Measurements from ENCODE around the gene STRIP1.

GRCh38 chr1:110082477-110082876 lies 48.1 kb downstream of the STRIP1 start:
- TF ChIP-seq, protein P1, sequence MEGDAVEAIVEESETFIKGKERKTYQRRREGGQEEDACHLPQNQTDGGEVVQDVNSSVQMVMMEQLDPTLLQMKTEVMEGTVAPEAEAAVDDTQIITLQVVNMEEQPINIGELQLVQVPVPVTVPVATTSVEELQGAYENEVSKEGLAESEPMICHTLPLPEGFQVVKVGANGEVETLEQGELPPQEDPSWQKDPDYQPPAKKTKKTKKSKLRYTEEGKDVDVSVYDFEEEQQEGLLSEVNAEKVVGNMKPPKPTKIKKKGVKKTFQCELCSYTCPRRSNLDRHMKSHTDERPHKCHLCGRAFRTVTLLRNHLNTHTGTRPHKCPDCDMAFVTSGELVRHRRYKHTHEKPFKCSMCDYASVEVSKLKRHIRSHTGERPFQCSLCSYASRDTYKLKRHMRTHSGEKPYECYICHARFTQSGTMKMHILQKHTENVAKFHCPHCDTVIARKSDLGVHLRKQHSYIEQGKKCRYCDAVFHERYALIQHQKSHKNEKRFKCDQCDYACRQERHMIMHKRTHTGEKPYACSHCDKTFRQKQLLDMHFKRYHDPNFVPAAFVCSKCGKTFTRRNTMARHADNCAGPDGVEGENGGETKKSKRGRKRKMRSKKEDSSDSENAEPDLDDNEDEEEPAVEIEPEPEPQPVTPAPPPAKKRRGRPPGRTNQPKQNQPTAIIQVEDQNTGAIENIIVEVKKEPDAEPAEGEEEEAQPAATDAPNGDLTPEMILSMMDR (conservative IDR thresholded peaks at IDR 0.05 in 1 of 2, IDR thresholded peaks at IDR 0.05 in 1 of 2; ENCODE audit: low read depth in 1 of 2, low read length in 2 of 2), result no peak
- TF ChIP-seq EZH2 (IDR thresholded peaks at IDR 0.05; ENCODE audit: low read length, missing control alignments), result no peak

All from fibroblast of lung (primary cell).